GM18861 (cell line): ENCODE results near the gene CDV3.
A peak's percentile ranks its signal among the peaks of the same experiment; 100 is the strongest.
"Not testable (repeated sequence)": the region's sequence is repeated elsewhere in the genome, so short reads cannot be mapped to it uniquely, and the experiment has no call there.

Source experiments
- ATAC-seq: cut with Tn5 transposase; IDR thresholded peaks from one replicate; pipeline ENCODE4 v1.9.1; 2021; ENCODE audit not compliant: unreplicated experiment

The CDV3 gene, protein sequence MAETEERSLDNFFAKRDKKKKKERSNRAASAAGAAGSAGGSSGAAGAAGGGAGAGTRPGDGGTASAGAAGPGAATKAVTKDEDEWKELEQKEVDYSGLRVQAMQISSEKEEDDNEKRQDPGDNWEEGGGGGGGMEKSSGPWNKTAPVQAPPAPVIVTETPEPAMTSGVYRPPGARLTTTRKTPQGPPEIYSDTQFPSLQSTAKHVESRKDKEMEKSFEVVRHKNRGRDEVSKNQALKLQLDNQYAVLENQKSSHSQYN

DNA sequence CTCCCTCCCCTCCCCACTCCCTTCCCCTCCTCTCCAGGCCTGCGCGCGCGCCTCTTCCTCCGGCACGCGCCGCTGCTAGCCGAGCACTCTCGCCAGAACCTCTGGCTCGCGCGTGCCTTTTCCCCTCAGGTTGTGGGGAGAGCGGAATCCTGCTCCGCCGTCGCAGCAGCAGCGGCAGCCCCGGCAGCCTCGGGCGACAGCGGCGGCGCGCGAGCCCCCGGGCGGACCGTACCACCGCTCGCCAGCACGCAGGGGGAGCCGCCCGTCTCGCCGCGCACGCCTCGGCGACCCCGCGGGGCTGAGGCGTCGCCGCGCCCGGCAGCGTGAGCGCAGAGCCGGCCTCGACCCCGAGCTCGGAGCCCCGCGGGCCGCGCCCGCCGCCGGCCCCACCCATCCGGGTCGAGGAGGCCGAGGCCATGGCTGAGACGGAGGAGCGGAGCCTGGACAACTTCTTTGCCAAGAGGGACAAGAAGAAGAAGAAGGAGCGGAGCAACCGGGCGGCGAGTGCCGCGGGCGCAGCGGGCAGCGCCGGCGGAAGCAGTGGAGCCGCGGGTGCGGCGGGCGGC is at the start of gene CDV3:
CDV3 (plus strand) TSS at position 58 of the 566 bp plus-strand sequence; CDS start at position 417, 359 bp downstream.
- ATAC-seq: peak; percentile 20

DNA sequence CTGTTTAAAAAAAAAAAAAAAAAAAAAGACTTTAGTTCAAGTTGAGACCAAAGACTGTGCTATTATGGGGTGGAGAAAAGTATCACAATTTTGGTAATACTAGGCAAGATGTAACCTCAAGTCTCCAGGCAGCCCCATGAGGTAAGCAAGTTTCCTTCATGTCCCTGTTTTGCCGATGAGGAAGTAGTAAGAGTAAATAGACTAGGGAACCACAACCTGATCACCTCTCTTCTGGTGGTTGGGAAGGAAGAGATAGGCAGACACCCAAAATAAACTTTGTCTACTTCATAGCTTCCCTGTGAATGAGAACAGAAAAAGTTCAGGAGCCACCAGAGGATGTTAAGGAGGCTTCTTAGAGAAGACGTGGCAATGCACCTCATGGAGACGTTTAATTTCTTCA is 49.7 kb upstream of the CDV3 start:
- ATAC-seq: not testable (repeated sequence)

DNA sequence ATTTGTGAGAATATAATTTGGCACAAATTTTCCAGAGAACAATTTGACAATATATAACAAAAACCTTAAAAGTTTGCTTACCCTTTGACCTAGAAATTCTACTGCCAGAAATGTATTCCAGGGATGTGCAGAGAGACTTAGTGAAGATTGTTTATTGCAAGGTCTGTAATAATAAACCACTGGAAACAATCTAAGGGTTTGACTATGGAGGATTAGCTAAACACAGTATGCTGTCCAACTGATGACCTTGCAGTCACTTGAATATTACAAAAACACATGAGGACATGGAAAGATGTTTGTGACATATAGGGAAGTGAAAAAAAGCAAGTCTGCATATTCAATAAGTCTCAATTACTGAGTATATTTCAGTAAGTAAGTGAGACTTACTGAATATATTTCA is 48.1 kb upstream of the CDV3 start:
- no peak for ATAC-seq

DNA sequence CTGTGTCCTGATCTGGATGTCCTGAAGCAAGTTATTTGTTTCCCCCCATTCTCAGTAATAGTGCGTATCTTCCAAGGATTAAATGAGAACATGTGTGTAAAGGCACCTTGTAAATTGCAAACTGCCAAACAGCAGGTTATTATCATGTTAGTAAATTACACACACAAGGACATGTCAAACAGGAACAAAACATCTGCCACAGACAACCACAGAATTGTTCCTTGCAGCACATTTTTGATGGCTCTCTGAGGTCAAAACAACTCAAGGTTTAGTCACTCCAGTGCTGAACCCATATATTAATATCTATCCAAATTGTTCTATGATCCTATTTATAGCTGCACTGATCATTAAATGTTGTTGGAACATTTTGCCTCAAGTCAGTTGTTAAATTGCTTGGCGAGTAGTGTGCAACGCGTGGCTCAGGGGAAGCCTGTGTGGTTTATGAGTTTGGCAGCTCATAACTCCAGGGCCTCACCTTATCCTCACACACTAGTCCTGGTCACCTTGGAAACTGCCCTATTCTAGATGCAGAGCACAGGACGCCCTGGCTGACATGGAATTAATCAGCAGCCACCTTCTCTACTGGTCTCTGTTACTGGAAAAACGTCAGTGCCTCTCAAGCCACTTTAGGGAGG is 46.3 kb upstream of the CDV3 start:
- ATAC-seq: no peak

DNA sequence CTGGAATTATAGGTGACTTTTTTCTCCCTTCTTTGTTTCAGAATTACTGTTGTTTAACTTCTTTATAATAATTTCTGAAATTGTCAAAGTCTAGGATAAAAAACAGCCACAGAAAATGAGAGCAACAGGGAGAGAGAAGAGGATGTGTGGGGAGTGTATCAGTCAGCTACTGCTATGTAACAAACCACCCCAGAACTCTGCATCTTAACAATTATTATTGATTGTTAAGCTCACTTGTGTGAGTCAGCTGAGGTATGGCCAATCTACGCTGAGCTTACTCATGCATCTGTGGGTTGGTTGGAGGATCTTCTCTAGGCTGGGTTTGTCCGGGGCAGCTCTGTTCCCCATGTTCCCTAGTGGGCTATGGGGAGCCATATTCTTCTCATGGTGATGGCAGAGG is 43.7 kb upstream of the CDV3 start:
- ATAC-seq: no peak

DNA sequence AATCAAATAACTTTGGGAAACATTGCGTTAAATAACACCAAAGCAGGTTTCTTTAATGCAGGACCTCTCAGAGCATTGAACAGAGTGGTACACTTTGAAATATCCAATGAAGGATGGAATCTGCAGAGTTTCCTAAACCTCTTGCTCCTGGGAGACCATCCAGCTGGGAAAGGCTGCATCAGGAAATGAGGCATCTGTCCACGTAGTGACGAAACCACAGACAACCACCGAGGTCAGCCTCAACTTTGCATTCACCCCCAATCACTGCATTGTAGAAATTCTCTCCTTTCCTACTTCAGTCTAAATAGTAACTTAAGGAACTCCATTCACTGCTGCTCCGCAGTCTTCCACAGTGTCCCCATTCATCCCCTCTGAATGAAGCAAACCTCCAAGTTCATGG is 41.5 kb upstream of the CDV3 start:
- ATAC-seq: no peak

DNA sequence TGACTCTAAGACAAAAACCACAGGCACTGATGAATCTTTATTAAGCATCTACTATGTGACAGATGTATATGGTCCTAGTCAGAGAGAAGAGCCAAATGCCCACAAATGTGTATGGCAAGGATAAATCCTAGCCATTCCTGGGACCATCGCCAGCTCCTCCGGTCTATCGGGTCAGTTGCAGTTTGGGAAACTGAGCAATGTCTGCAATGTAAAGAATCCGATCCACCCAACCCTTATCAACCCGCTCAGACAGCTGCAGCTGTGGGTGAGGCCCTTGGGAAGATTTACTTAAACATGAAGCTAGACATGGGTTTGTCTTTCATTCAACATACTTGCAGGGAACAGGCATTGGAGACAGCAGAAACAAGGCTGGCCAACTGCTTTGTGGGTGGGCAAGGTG is 40.5 kb upstream of the CDV3 start:
- ATAC-seq: no peak

DNA sequence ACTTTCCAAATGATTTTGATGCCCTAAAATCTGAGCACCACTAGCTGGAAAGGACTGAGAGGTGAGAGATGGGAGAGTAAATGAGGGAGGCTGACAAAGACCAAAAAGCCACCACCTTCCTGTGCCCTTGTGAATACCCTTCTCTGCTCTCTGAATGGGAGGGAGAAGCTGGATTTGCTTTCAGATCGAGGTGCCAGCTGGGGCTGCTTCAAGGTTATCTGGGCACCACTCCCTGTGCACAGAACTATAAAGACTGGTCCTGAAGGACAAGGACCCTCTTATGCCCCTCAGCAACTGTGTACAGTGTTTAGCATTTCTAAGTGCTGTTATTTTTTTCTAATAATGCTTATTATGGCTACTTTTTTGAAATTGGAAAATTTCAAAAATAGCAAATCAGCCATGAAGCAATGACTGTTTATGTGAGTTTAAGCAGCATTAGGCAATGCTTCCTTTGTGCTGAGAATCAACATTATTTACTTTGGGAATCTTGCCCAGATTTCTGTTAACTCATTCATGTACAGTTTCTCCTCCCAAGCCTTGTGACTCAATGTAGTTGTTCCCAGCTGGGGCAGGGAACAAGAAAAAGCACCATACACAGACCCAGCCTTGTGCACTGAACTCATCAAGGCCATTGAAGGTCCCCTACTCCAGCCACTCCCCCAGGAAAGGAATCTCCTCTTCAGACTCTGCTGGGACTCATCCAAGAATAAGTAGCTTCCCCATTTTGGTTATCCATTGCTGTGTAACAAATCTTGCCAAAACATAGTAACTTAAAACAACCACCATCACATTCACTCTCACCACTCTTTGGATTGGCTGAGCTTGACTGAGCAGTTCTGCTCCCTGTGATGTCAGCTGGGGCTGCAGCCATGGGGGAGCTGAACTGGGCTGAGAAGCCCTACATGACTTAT is 37.3 kb upstream of the CDV3 start:
- no peak for ATAC-seq

DNA sequence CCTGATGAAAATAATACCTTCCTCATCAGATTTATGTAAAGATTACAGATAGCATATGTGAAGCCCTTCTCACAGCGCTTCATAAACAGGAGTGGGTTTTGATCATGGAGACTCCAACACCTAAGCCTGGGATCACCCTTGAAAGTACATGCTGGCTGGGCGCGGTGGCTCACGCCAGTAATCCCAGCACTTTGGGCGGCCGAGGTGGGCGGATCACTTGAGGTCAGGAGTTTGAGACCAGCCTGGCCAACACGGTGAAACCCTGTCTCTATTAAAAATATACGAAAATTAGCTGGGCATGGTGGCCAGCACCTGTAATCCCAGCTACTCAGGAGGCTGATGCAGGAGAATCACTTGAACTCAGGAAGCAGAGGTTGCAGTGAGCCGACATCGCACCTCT is 36.4 kb upstream of the CDV3 start:
- not testable (repeated sequence) for ATAC-seq

DNA sequence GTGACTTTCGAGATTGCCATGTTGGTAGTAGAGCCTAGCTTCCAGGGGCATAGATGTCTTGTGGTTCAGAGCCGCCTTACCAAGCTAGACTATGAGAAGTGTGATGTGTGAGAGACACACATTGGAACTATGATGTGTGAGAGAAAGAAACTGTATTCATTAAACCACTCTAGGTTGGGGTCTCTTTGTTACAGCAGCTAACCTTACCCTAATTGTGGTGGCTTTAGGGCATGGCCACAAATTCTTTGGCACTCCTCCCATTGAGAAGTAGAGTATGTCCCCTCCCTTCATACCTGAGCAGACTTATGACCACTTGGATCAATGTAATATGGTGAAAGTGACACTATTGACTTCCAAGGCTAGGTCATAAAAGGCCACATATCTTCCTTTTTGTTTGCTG is 35.3 kb upstream of the CDV3 start:
- no peak for ATAC-seq

DNA sequence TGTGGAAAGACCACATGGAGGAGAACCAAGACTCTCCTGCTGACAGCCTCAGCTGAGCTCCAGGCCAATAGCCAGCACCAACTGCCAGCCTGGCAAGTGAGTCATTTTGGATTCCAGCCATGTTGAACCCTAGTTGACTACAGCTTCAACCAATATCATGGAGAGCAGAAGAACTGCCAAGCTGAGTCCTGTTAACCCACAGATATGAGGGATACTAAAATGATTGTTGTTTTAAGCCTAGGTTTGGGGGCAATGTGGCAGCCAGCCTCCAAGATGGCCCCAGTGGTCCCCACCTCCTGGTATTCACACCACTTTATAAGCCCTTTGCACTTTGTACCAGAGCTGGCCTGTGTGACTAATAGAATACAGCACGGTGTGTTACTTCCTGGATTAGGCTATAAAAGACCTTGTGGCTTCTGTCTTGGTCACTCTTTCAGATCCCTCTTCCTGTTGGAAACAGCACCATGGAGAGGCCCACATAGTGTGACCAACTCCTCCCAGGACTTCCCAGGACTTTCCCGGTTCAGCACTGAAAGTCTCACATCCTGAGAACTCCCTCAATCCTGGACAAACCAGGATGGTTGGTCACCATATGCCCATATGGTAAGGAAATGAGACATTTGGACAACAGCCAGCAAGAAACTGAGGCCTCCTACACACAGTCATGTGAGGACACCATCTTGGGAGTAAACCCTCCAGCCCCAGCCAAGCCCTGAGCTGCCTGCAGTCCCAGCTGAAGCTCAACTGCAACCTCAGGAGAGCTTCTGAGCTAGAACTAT is 32.4 kb upstream of the CDV3 start:
- peak; percentile 56 for ATAC-seq

DNA sequence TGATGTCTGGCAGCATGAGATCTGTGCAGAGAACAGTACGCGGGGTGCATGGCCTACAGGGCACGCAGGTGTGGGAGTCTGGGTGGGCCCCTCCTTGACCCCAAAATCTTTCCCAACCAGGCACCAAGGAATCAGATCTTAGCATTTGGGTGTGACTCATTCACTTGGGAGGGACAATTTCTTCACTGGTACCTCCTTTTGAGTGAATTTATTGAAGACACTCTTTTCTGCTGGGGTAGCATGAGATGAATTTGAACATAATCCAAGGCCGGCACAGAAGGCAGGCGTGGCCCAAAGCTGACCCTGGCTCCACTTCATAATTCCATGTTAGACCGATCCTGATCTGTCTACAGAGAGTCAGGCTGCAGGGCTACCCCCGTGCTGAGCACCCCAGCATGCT is 30.6 kb upstream of the CDV3 start:
- ATAC-seq: no peak

DNA sequence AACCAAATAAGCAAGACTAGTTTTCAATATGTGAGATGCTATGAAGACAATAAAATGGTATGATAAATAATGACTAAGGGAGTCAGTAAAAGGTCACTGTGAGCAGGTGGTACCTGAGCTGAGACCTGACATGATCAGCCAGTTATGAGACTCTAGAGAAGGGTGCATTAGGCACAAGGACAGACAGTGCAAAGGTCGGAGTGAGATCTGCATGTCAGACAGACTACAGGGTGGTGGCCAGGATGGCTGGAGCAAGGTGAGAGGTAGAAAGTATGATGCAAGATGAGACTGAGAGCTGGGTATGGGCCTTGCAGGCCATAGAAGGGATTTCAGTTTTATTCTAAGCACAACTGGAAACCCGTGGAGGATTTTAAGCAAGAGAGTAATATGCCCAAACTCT is 28.5 kb upstream of the CDV3 start:
- not testable (repeated sequence) for ATAC-seq

DNA sequence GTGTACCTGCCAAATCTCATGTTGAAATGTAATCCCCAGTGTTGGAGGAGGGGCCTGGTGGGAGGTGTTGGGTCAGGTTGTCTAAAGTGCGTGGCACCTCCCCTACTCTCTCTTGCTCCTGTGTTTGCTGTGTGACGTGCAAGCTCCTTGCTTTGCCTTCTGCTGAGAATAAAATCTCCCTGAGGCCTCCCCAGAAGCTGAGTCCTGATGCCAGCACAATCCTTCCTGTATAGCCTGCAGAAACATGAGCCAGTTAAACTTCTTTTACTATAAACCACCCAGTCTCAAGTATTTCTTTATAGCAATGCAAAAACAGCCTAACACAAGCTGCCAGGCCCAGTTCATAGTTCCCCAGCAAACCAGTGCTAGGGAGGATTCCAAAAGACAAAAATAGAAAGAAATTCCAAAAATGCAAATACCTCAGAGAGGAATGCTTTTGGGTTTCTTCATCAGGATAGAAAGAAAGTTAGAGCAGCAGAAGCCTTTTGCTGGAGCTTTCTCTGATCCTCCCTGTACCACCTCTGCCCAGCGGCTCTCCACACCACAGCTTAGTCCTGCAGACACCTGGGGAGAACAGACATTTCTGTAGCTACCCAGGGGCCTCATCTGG is 25.9 kb upstream of the CDV3 start:
- no peak for ATAC-seq

DNA sequence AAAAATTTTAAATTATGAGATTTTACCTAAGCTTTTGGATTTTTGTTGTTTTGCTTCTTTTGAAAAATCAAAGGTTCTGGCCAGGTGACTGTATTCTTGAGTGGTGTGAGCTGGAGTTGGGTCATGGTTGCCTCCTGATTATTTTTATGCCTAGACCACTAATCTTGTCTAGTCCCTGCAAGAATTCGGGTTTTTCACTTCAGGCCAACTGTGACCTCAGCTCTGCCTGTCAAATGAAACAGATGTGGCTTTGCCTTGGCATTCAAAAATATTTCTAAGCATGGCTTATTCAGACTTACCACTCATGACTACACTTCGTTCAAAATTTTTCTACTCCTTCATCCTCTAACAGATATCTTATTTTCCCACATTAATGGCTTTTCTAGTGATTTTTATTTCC is 25.4 kb upstream of the CDV3 start:
- no peak for ATAC-seq

DNA sequence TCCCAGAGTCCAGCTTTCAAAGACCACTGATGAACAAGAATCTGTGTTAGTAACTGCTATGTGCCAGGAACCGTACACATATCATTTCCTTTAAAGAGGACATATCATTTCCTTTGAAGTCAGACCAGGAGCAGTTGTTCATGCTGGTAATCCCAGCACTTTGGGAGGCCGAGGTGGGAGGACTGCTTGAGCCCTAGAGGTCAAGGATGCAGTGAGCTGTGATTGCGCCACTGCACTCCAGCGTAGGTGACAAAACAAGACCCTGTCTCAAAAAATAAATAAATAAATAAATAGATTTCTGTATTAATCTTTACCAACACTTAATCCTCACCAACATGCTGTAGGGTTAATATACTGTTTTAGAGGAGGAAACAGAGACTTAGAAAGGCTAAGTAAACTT is 23.9 kb upstream of the CDV3 start:
- no peak for ATAC-seq

DNA sequence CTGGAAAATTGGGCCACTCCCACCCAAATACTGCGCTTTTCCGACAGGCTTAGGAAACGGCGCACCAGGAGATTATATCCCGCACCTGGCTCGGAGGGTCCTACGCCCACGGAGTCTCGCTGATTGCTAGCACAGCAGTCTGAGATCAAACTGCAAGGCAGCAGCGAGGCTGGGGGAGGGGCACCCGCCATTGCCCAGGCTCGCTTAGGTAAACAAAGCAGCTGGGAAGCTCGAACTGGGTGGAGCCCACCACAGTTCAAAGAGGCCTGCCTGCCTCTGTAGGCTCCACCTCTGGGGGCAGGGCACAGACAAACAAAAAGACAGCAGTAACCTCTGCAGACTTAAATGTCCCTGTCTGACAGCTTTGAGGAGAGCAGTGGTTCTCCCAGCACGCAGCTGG is 21.9 kb upstream of the CDV3 start:
- ATAC-seq: not testable (repeated sequence)

DNA sequence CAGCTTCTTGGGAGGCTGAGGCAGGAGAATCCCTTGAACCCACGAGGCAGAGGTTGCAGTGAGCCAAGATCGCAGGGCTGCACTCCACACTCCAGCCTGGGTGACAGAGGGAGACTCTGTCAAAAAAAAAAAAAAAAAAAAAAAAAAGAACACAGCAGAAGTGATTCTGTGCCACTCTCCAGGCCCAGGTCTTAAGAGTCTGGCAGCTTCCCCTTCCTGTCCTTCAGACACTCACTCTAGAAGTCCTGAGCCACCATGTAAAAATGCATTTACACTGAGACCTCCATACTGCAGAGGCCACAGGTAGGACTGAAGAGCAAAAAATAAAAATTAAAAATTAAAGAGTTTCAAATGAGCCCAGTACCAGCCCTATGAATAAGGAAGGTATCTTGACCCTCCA is 11.8 kb upstream of the CDV3 start:
- no peak for ATAC-seq

DNA sequence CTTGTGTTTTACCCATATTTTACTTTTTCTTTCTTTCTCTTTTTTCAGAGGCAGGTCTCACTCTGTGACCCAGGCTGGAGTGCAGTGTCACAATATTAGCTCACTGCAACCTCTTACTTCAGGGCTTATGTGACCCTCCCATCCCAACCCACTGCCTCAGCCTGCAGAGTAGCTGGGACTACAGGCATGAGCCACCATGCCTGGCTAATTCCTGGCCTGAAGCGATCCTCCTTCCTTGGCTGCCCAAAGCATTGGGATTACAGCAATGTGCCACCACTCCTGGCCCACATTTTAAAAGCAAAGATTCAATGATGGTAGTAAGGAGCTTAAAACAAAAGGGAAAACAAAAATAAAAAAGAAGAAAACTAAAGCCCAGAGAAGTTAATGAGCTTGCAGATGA is 11.1 kb upstream of the CDV3 start:
- ATAC-seq: no peak

DNA sequence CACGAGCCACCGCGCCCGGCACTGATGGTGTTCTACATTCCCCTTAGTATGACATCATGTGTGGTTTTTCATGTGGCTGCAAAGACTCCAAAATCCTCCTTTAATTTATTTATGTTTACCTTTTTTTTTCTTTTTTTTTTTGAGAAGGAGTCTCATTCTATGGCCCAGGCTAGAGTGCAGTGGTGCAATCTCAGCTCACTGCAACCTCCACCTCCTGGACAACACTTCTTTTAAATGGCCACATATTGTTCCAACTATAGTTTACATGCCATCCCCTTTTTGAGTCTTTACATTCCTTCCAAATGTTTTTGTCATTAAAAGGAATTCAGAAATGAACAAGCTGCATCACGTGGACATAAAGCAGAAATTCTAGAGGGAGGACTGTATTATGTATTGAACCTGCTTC is 10.3 kb upstream of the CDV3 start:
- ATAC-seq: no peak
